Measurements from ENCODE around the gene SOX8.

The SOX8 gene

GRCh38 chr16:959232-960040 lies 22.1 kb upstream of the SOX8 start:
- Histone ChIP-seq H3K9me3 (ENCODE audit: control insufficient read depth, low read depth, low read length) (no peaks in the 10 kb centered on the region), H3K4me1 (ENCODE audit: control insufficient read depth, low read depth, low read length) (no peaks in the 10 kb centered on the region), H3K4me3 (ENCODE audit: low read length) (no peak overlapping the region), H3K27ac (ENCODE audit: low read length) (no peak overlapping the region), H3K36me3 (ENCODE audit: control insufficient read depth, low read depth, low read length) (no peaks in the 10 kb centered on the region), H3K27me3 (ENCODE audit: control insufficient read depth, insufficient read depth, low read length) (no peaks in the 10 kb centered on the region), H3K9ac (ENCODE audit: low read length) (no peak overlapping the region)

GRCh38 chr16:962366-962765 lies 19.2 kb upstream of the SOX8 start:
- no peaks in the 10 kb centered on the region for H3K27me3 ChIP-seq (ENCODE audit: control insufficient read depth, insufficient read depth, low read length)
- no peak overlapping the region for H3K9ac ChIP-seq (ENCODE audit: low read length)
- H3K27ac ChIP-seq (ENCODE audit: low read length): no peak overlapping the region
- no peaks in the 10 kb centered on the region for H3K4me1 ChIP-seq (ENCODE audit: control insufficient read depth, low read depth, low read length)
- H3K9me3 ChIP-seq (ENCODE audit: control insufficient read depth, low read depth, low read length): no peaks in the 10 kb centered on the region
- no peaks in the 10 kb centered on the region for H3K36me3 ChIP-seq (ENCODE audit: control insufficient read depth, low read depth, low read length)
- no peak overlapping the region for H3K4me3 ChIP-seq (ENCODE audit: low read length)

- Histone ChIP-seq H3K4me3 (ENCODE audit: low read length) (no peak overlapping the region), H3K27ac (ENCODE audit: low read length) (no peak overlapping the region), H3K9me3 (ENCODE audit: control insufficient read depth, low read depth, low read length) (no peaks in the 10 kb centered on the region), H3K9ac (ENCODE audit: low read length) (no peak overlapping the region), H3K27me3 (ENCODE audit: control insufficient read depth, insufficient read depth, low read length) (no peaks in the 10 kb centered on the region), H3K36me3 (ENCODE audit: control insufficient read depth, low read depth, low read length) (no peaks in the 10 kb centered on the region), H3K4me1 (ENCODE audit: control insufficient read depth, low read depth, low read length) (no peaks in the 10 kb centered on the region)
Measured at GRCh38 chr16:962901-963814, 18.4 kb upstream of the SOX8 start.

- Histone ChIP-seq H3K9ac (ENCODE audit: low read length) (no peak overlapping the region), H3K36me3 (ENCODE audit: control insufficient read depth, low read depth, low read length) (no peaks in the 10 kb centered on the region), H3K4me3 (ENCODE audit: low read length) (no peak overlapping the region), H3K9me3 (ENCODE audit: control insufficient read depth, low read depth, low read length) (no peaks in the 10 kb centered on the region), H3K27me3 (ENCODE audit: control insufficient read depth, insufficient read depth, low read length) (peaks cover 6% of the 10 kb centered on the region), H3K27ac (ENCODE audit: low read length) (no peak overlapping the region), H3K4me1 (ENCODE audit: control insufficient read depth, low read depth, low read length) (peaks cover 2% of the 10 kb centered on the region)
Measured at GRCh38 chr16:963913-964312, 17.7 kb upstream of the SOX8 start.

GRCh38 chr16:964356-965035 lies 17.1 kb upstream of the SOX8 start:
- Histone ChIP-seq H3K4me3 (ENCODE audit: low read length) (no peak overlapping the region), H3K36me3 (ENCODE audit: control insufficient read depth, low read depth, low read length) (no peaks in the 10 kb centered on the region), H3K9ac (ENCODE audit: low read length) (no peak overlapping the region), H3K9me3 (ENCODE audit: control insufficient read depth, low read depth, low read length) (no peaks in the 10 kb centered on the region), H3K27ac (ENCODE audit: low read length) (no peak overlapping the region), H3K27me3 (ENCODE audit: control insufficient read depth, insufficient read depth, low read length) (peaks cover 11% of the 10 kb centered on the region), H3K4me1 (ENCODE audit: control insufficient read depth, low read depth, low read length) (peaks cover 3% of the 10 kb centered on the region)

- Histone ChIP-seq H3K36me3 (ENCODE audit: control insufficient read depth, low read depth, low read length) (no peaks in the 10 kb centered on the region), H3K4me3 (ENCODE audit: low read length) (no peak overlapping the region), H3K27me3 (ENCODE audit: control insufficient read depth, insufficient read depth, low read length) (peaks cover 16% of the 10 kb centered on the region), H3K4me1 (ENCODE audit: control insufficient read depth, low read depth, low read length) (peaks cover 6% of the 10 kb centered on the region), H3K9ac (ENCODE audit: low read length) (no peak overlapping the region), H3K9me3 (ENCODE audit: control insufficient read depth, low read depth, low read length) (no peaks in the 10 kb centered on the region), H3K27ac (ENCODE audit: low read length) (no peak overlapping the region)
Measured at GRCh38 chr16:965036-965395, 16.6 kb upstream of the SOX8 start.

GRCh38 chr16:965487-965886 lies 16.1 kb upstream of the SOX8 start:
- H3K27me3 ChIP-seq (ENCODE audit: control insufficient read depth, insufficient read depth, low read length): peaks cover 17% of the 10 kb centered on the region
- H3K4me3 ChIP-seq (ENCODE audit: low read length): no peak overlapping the region
- no peak overlapping the region for H3K9ac ChIP-seq (ENCODE audit: low read length)
- H3K36me3 ChIP-seq (ENCODE audit: control insufficient read depth, low read depth, low read length): no peaks in the 10 kb centered on the region
- H3K27ac ChIP-seq (ENCODE audit: low read length): no peak overlapping the region
- peaks cover 6% of the 10 kb centered on the region for H3K4me1 ChIP-seq (ENCODE audit: control insufficient read depth, low read depth, low read length)
- no peaks in the 10 kb centered on the region for H3K9me3 ChIP-seq (ENCODE audit: control insufficient read depth, low read depth, low read length)

GRCh38 chr16:966035-966434 lies 15.5 kb upstream of the SOX8 start:
- Histone ChIP-seq H3K36me3 (ENCODE audit: control insufficient read depth, low read depth, low read length) (no peaks in the 10 kb centered on the region), H3K4me3 (ENCODE audit: low read length) (no peak overlapping the region), H3K4me1 (ENCODE audit: control insufficient read depth, low read depth, low read length) (peaks cover 6% of the 10 kb centered on the region), H3K27ac (ENCODE audit: low read length) (no peak overlapping the region), H3K27me3 (ENCODE audit: control insufficient read depth, insufficient read depth, low read length) (peaks cover 17% of the 10 kb centered on the region), H3K9me3 (ENCODE audit: control insufficient read depth, low read depth, low read length) (no peaks in the 10 kb centered on the region), H3K9ac (ENCODE audit: low read length) (no peak overlapping the region)

DNA sequence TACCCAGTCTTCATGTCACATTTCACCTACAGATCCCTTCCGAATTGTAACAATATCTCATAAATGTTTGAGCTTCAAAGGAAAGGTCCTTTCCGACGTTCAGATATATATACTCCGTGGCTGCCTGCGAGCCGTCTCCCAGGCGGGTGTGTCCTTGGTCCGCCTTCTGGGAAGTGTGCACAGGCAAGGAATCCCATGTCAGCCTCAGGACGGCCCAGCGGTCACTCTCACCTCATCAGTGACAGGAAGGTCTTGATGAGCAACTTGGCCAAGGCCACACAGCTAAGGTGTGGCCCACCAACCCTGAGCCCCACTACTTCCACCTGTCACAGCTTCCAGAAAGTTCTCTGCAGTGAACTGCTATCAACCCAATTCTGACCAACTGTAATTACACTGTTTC lies 15.1 kb upstream of the SOX8 start:
- peaks cover 21% of the 10 kb centered on the region for H3K27me3 ChIP-seq (ENCODE audit: control insufficient read depth, insufficient read depth, low read length)
- no peak overlapping the region for H3K9ac ChIP-seq (ENCODE audit: low read length)
- H3K36me3 ChIP-seq (ENCODE audit: control insufficient read depth, low read depth, low read length): no peaks in the 10 kb centered on the region
- H3K4me3 ChIP-seq (ENCODE audit: low read length): no peak overlapping the region
- peaks cover 6% of the 10 kb centered on the region for H3K4me1 ChIP-seq (ENCODE audit: control insufficient read depth, low read depth, low read length)
- H3K9me3 ChIP-seq (ENCODE audit: control insufficient read depth, low read depth, low read length): no peaks in the 10 kb centered on the region
- H3K27ac ChIP-seq (ENCODE audit: low read length): no peak overlapping the region

DNA sequence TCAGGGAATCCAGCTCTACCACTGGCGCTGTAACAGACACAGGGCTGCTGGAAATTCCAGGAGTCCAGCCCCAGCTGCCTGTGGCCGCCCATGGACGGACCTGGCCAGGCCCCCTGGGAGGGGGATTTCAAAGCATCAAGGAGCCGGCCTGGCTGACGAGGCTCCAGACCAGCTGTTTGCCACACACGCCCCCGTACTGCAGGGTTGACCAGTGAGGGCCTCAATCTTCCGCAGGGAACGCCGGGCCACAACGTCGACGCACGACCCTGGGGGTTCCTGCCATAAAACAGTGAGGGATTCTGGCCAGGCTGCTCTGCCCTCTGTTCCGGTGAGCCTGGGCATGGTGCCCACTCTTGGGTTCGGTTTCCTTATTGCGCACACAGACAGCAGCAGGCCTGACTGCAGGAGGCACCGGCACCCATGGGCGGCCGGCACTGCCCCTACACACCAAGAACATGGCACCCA lies 14.5 kb upstream of the SOX8 start:
- Histone ChIP-seq H3K27ac (ENCODE audit: low read length) (no peak overlapping the region), H3K4me1 (ENCODE audit: control insufficient read depth, low read depth, low read length) (peaks cover 6% of the 10 kb centered on the region), H3K27me3 (ENCODE audit: control insufficient read depth, insufficient read depth, low read length) (peaks cover 27% of the 10 kb centered on the region), H3K9ac (ENCODE audit: low read length) (no peak overlapping the region), H3K36me3 (ENCODE audit: control insufficient read depth, low read depth, low read length) (no peaks in the 10 kb centered on the region), H3K4me3 (ENCODE audit: low read length) (no peak overlapping the region), H3K9me3 (ENCODE audit: control insufficient read depth, low read depth, low read length) (no peaks in the 10 kb centered on the region)

- H3K9ac ChIP-seq (ENCODE audit: low read length): no peak overlapping the region
- no peaks in the 10 kb centered on the region for H3K36me3 ChIP-seq (ENCODE audit: control insufficient read depth, low read depth, low read length)
- peaks cover 6% of the 10 kb centered on the region for H3K4me1 ChIP-seq (ENCODE audit: control insufficient read depth, low read depth, low read length)
- peaks cover 29% of the 10 kb centered on the region for H3K27me3 ChIP-seq (ENCODE audit: control insufficient read depth, insufficient read depth, low read length)
- H3K27ac ChIP-seq (ENCODE audit: low read length): no peak overlapping the region
- H3K4me3 ChIP-seq (ENCODE audit: low read length): no peak overlapping the region
- H3K9me3 ChIP-seq (ENCODE audit: control insufficient read depth, low read depth, low read length): no peaks in the 10 kb centered on the region
Measured at GRCh38 chr16:967546-968295, 13.8 kb upstream of the SOX8 start.
